Fibroblast of lung (primary cell): ENCODE results near the gene TNFRSF18.

ENCODE experiments used
- CTCF ChIP-seq, 2 donors: IDR thresholded peaks in 1 of 2; conservative IDR thresholded peaks in 1 of 2; 1 replicate in 1 of 2; 2 replicates in 1 of 2; pipeline ENCODE4 v1.5.1; 2011 to 2012; ENCODE audit warnings: low read length in 2 of 2, control low read depth in 1 of 2, inconsistent platforms in 1 of 2, low read depth in 1 of 2, mild to moderate bottlenecking in 1 of 2
- EZH2 ChIP-seq: IDR thresholded peaks from 2 replicates; pipeline ENCODE4 v1.5.1; 2012; ENCODE audit warnings: low read length, control low read depth, mild to moderate bottlenecking; ENCODE audit errors: missing control alignments

GRCh38 chr1:1216770-1217620 is 10.6 kb upstream of the TNFRSF18 start:
- TF ChIP-seq CTCF (conservative IDR thresholded peaks at IDR 0.05 in 1 of 2, IDR thresholded peaks at IDR 0.05 in 1 of 2; ENCODE audit: low read depth in 1 of 2, low read length in 2 of 2) = no peak
- no peak for TF ChIP-seq EZH2
